Measurements from ENCODE around the gene XPR1.

DNA sequence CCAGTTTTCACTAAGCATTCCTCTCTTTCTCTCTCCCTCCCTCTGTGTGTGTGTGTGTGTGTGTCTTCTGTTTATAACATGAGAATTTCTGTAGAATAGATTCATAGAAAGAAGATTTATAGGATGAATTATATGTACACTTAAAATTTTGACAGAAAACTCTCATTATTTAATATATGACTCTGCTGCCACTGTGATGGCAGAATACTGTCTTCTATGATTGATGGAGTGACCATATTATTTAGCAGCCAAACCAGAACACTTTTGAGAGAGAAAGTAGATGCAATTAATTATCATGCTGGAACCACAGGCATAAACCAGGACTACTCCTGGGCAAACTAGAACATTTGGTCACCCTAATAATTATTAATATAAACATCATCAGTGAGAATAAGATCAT, 34.3 kb upstream of the XPR1 start:
- TF ChIP-seq MAX (IDR thresholded peaks at IDR 0.05; ENCODE audit: low read depth, low read length) (no peak), MYC (IDR thresholded peaks at IDR 0.05; ENCODE audit: low read depth, low read length) (no peak), CTCF (IDR thresholded peaks at IDR 0.05; ENCODE audit: low read depth, low read length) (no peak), POLR2A (IDR thresholded peaks at IDR 0.05; ENCODE audit: extremely low read depth, insufficient read length) (no peak)
